AG08395 (cell line): ENCODE measurements around the gene FARS2.
"Not testable (repeated sequence)": the region's sequence is repeated elsewhere in the genome, so short reads cannot be mapped to it uniquely, and the experiment has no call there.

Experiments
- DNase-seq: peaks from one replicate; pipeline ENCODE4 v3.0.0; 2012; ENCODE audit warnings: mixed read lengths, low spot score

The FARS2 gene

DNA sequence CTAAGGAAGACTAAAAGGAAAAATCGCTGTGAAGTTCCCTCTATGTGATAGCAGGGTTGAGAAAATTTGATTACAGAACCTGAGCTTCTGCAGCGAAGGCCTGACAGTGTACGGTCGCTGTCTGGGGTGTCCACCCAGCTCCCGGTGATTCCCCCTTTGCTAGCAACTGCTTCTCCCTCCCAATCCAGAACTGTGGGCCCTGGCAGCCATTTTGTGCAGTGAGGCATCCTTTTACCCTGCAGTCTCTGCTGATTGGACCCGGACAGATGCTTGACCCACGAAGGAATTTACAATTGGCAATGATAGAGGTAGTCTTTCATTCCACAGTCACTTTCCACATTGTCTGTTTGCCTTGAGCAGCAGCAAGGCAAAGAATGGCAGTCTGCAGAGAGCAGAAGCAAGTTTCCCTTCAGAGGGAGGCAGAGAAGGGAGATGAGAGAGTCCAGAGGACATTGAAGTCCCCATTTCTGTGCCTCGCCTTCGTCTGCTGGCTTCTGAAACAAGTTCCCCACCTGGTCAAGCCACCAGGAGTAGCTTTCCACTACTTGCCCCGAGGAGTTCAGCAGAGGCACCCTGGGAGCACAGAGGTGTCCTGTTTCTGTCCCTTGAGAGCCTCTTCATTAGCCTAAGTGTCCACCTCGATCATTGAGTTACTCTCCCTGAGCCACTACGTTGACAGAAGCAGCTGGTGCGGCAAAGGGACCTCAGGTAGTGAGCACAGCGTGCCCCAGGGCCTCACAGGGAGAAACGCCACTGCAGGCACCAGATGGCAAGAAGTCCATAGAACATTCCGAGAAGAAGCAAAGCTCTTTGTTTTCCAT, 375.1 kb downstream of the FARS2 start:
- no peak for DNase-seq

DNA sequence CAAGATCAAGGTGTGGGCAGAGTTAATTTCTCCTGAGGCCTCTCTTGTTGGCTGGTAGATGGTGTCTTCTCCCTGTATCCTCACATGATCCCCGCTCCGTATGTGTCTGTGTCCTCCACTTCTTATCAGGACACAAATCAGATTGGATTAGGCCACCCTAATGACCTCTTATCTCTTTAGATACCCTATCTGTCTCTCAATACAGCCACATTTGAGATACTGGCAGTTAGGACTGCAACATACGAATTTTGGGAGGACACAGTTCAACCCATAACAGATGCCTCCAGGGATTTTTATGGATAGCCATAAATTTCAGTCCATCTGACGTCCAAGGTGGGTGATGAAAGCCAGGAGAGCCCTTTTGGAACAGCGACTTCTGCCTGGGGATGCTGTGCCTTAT, 376.4 kb downstream of the FARS2 start:
- DNase-seq: no peak

DNA sequence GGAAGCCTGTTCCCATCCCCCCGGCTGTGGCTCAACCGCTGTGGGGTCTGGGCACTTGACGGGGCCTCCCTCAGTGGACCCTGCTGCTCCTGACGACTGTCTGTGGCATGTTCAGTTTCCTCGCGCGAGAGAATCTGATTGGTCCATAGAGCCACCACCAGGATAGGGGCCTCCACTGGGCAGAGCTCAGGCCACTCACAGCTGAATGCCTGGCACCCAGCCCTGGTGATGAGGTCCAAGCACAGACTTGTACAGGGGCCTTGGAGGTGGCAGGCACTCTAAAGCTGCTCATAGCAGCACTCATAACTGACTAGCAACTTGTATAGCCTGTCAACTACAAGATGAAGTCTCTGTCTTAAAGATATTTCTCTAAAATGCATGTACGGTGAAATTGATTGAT, 377.4 kb downstream of the FARS2 start:
- no peak for DNase-seq

GRCh38 chr6:5639193-5639592, 377.9 kb downstream of the FARS2 start:
- no peak for DNase-seq

GRCh38 chr6:5640614-5641013, 379.3 kb downstream of the FARS2 start:
- no peak for DNase-seq

DNA sequence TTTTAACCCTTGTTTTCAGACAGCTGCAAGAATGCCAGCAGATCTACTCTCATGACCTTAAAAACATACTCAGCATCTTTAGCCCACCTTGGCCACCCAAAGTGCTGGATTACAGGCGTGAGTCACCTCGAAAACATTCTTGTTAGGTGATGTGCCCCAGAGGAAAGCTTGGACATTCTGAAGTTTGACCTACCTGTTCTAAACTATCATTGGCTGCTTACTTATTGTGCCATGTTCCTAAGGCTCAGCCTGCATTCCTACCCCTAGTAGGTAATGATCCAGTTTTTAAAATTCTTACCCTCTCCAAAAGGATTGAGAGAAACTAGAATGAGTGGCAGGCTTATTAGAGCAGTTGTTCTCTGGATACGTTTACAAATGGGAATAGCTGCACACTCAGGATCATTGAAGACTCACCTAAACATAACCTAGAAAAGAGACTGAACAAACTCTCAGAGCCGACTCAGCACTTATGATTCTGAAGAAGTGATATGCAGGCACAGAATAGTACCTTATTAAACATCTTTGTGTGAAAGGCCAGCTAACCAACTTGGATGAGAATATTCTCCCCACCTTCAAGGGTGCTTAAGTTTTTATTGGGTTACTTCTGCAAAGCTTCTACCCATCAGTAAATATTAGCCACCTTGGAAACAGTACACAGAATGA, 383.3 kb downstream of the FARS2 start:
- DNase-seq: no peak

DNA sequence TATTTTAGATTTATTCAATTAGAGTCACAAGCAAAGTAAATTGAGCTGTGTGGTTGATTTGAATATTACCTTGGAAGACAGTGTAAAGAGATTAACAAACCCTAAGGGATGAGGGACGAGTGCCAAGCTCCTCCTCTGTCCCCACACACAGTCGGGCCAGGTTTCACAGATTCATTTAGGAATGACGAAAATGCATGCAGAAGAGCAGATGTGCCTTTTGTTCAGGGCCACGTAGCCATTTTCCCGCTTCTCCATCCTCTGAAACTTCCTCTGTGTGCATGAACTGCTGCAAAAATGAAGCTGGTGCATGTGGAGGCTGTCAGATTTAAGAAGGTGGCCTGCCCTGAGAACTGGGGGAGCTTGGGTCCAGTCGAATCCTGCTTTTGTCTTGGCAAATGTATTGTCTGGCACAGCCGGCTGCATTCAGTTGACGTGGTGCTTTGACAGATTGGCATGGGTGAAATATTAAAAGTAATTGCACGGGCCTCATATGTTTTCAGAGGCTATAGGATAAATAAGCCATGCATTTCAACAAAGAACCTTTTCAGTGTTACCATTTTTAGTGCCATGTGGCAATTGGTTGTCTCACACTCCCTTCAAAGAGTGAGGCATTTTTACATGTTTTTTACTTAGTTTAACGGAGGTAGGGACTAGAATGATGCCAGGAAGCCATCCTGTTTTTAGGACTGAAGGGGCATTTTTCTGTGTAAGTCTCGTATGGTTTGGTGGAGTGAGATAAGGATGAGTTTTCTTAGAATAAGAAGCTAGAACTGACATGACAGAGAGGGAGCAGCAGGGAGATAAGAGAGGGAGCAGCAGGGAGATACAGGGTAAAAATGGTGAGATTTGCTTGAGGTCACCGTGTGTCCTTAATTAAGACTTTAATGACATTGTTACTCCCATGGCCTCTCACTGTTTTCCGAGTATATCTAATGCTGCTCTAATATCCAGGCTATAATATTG, 384.3 kb downstream of the FARS2 start:
- DNase-seq: no peak

DNA sequence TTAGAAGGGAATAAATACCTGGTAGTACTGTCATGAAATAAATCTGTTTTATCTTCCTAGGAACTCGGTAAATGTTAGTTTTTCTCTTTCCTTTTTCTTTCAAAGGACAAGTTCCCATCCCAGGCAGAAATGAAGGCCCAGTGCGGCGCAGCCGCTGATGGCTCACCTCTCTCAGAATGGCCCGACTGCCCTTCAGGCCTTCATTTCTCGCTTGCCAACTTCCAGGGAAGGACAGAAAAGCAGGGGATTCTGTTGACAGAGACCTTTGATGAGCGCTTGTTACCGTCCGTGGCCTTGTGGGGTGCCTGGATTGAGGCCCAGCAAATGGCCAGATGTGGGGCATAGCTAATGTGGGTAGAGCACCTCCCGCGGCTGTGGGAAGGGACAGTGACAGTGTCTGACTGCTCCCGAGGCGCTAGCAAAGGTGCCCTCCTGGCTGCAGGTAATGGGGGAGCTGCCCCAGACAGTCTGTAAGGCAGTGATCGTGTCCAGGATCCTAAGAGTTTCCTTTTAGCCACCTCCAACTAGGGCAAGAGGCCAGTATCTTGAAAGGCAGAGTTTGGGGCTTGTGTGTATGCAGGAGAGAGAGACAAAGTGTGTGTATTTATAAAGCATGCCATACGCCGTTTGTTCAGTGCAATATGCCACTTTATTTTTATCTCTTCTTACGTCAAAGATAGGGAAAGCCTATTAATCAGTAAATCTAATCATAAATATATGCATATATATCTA, 391.3 kb downstream of the FARS2 start:
- DNase-seq: no peak

- DNase-seq: no peak
Measured at GRCh38 chr6:5653801-5654200, 392.5 kb downstream of the FARS2 start.

DNA sequence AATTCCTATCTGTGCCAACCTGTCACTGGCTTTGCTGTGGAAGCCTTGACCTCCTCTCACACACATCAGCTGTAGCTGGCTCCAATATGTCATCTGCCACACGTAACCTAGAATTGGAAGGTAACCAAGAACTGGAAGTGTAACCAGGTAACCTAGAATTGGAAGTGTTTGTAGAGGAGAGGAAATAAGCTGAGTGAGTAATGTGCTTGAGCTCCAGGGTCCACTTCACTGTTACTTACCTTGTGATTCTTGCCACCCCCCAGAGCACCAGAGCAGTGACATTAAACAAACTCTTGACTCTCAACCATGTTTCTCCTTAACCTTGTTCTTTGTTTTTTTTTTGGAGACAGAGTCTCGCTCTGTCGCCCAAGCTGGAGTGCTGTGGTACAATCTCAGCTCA, 394.9 kb downstream of the FARS2 start:
- no peak for DNase-seq

DNA sequence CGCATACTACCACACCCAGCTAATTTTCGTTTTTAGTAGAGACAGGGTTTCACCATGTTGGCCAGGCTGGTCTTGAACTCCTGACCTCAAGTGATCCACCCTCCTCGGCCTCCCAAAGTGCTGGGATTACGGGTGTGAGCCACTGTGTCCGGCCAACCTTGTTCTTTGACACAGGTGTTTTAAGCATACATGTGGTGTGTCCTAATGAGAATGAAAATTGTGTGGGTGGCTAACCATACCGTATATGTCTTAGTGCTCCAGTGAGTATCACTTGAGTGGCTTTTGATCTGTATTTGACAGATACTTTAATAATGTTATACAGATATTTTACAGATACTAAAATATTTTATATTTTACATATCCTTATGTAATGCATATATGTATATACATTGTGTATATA, 395.4 kb downstream of the FARS2 start:
- DNase-seq: not testable (repeated sequence)

DNA sequence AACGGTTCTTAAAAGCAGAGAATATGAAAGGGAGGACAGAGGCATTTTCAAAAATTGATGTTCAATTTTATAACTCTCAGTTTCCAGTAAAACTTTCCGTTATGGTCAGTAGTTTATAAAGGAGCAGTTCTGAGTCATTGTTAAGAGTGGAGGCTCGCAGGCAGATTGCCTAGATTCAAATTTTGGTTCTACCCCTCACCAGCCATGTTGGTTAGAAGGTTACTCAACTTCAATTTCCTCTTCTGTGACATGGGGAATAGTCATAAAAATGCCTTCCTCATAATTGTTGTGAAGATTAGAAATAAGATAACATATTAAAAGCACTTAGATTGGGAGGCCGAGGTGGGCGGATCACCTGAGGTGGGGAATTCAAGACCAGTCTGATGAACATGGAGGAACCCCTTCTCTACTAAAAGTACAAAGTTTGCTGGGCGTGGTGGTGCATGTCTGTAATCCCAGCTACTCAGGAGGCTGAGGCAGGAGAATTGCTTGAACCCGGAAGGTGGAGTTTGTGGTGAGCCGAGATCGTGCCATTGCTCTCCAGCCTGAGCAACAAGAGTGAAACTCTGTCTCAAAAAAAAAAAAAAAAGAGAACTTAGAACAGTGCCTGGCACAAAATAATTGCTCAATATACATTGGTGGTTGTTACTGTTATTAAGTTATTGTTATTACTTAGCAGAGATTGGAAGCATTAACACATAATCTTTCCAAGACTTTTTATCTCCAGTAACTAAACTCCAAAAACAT, 396.5 kb downstream of the FARS2 start:
- peak; percentile 53 for DNase-seq

GRCh38 chr6:5659467-5659866, 398.2 kb downstream of the FARS2 start:
- no peak for DNase-seq

- no peak for DNase-seq
Measured at GRCh38 chr6:5660772-5661171, 399.5 kb downstream of the FARS2 start.

- no peak for DNase-seq
Measured at GRCh38 chr6:5662797-5663196, 401.5 kb downstream of the FARS2 start.

DNA sequence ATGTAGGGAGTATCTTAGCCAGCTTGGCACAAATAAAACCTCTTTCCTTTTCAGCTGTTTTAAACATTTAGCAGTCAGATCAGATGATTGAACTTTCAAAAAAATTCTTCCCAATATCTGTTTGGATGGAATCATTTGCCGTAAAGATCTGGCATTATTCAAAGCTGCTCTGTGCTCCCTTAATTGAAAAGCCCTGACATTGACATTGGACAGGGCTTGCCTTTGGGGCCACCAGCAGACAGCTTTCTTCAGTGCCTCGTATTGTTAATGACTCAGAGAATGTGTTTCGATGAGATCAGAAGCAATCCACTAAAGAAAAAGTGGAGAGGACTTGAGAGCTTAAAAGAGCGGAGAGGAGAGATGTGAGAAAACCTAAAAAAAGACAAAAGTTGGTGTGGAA, 401.9 kb downstream of the FARS2 start:
- no peak for DNase-seq

DNA sequence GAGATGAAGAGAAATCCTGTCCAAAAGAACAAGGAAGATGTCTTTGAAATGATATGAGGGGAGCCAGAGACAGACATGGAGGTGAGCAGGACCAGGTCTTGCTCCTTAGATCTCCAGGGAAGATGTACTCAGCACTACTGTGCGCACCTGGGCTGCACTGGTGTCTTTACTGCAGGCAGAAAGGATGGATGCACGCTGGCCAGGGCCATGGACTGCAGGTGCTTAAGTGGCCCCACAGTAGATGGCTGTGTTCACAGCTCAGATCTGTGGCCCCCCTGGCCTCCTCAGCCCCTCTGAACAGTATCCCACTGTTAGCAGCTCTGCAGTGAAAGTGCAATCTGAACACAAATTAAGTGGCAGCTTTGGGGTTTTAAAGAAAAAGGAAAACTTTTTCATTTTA, 402.4 kb downstream of the FARS2 start:
- no peak for DNase-seq

GRCh38 chr6:5664149-5664548, 402.8 kb downstream of the FARS2 start:
- DNase-seq: no peak

GRCh38 chr6:5665173-5665572, 403.9 kb downstream of the FARS2 start:
- no peak for DNase-seq

GRCh38 chr6:5665667-5666066, 404.4 kb downstream of the FARS2 start:
- no peak for DNase-seq

GRCh38 chr6:5666695-5667094, 405.4 kb downstream of the FARS2 start:
- DNase-seq: no peak
